ENCODE results near the gene PIEZO2.

The PIEZO2 gene

DNA sequence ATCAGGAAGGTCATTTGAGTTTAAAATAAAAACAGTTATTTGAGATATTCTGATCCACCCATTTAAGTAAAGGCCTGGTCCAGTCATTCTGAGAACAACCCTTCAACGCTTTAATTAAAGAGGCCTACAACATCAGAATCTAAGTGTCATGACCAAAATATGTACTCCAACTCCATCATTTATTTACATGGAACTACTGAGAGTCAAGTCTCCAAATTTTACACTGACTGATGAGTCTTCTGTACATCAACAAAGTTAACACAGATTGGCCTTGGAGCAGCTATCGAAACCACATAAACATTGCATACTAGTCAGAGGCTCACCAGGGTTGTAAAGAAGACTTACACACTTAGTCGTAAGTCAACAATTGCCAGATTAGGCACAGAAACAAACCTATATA, 37.1 kb downstream of the PIEZO2 start:
- DNase-seq (ENCODE audit: low read depth) = no peak

DNA sequence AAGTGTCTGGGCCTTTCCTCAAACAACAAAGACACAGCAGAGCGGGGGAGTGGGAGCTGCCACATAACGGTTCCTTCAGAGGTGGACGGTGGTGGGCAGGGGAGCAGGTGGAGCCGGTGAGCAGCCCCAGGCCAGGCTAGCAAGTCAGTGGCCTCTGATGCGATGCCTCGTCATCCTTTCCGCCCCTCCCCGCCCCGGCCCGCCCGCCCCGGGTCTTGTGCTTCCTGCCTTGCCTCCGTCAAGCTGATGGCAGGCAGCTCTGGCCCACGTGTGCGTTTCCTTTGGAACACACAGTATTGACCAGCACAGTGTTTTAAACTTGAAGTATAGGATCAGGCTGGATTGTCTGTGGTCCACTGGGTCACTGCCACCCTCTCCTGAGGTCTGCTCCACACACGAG, 38.9 kb downstream of the PIEZO2 start:
- DNase-seq (ENCODE audit: low read depth) = no peak

DNA sequence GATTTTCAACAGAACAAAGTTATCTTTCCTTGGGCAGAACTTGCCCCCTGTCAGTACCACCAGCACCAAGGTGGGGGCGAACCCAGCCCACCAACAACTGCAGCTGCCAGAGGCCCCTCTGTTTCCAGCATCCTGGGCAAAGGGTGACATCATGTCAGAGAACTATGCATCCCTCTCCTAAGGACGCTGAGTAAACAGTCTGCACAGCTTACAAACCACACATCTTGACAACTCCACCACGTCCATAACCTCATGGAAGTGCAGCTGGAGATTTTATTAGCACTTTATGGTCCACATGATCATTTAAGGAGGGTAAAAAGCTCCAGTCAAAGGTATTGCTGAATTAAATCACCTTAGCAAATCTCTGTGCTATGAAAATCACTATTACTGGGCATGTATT, 40.4 kb downstream of the PIEZO2 start:
- DNase-seq (ENCODE audit: low read depth) = no peak

DNA sequence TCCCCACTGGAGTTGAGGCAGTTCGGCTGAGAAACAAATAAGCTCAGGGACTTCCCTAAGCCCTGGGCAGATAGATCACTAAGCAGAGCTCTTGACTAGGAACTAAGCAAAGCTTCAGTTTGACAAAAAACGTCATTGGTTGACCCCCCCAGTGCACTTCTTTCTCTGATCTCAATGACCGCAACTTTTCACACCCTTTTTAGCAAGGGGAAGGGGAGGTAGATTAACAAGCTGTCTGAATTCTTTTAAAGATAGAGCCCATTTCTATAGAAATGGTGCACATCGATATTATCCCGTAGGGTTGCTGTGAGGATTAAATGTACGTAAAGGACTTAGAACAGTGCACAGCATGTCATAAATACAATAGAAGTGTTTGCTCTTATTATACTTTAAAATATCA, 42.5 kb downstream of the PIEZO2 start:
- DNase-seq (ENCODE audit: low read depth) = no peak

DNA sequence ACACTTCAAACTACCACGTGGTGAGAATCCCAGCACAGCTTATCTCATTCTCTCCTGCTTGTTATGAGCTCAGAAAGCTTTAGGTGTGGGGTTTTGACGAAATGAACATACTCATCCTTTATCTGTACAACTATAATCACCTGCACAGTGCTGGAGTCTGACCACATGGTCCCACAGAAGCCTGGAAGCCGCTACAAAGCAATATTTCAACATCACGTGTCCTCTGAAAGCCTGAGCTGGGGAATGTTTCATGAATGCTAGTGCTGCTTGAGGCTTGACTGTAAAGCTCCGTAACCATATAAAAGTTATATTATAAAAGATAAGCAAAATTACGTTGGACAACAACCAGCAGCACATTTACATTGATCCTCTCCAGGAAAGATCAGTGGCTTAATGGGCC, 43.9 kb downstream of the PIEZO2 start:
- no peak for DNase-seq (ENCODE audit: low read depth)

DNA sequence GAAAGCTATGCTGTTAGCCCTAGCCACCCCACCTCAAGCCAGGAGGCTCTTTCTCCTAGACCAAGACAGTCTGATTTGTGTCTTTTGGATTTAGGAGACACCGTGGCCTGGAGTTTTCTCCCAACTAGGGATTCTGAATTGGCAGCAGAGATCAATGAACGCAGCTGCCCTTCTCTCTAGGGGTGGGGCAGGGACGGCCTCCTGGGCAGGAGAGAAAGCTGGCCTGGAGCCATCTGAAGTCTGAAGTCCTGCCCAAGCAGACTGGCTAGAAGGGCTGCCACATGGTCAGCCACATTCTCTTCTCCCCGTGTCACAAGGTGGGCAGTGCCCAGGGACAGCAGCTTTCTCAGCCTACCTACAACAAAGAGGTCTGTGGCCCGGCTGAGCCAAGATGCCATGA, 45.1 kb downstream of the PIEZO2 start:
- no peak for DNase-seq (ENCODE audit: low read depth)

DNA sequence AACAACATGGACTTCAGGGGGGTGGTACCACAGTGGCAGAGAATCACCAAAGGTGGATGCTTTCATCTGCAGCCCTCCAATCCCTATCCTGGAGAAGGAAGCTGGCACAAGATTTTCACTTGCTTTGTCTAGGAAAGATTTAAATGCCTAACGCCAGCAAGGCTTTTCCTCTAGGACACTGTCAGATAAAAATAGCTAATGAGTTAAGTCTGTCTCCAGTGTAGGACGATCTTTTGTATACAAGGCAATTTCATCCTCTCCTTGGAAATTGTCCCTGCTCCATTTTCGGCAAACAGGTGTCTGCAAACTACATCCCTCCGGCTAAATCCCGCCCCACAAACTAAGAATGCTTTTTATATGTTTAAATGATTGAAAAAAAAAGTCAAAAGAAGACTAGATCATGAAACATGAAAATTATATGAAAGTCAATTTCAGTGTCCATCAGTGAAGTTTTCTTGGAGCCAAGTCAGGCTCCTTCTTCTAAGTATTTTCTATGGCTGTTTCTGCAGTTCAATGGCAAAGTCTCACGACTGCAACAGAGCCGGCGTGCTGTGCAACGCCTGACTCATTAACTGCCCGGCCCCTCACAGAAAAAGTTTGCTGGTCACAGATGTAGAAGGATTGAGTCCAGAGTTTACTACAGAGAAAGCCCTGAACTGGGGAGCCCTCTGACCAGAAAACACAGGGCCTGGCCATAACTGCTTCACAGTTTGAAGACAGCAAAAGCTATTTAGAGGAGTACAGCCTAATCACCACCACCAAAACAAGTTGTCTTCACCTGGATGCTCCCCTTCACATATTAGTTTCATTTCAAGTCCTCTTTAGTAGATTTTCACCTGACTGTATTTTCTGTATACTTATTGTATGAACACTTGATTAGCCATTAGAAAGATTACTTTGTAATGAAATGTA, 52.3 kb downstream of the PIEZO2 start:
- no peak for DNase-seq (ENCODE audit: low read depth)

DNA sequence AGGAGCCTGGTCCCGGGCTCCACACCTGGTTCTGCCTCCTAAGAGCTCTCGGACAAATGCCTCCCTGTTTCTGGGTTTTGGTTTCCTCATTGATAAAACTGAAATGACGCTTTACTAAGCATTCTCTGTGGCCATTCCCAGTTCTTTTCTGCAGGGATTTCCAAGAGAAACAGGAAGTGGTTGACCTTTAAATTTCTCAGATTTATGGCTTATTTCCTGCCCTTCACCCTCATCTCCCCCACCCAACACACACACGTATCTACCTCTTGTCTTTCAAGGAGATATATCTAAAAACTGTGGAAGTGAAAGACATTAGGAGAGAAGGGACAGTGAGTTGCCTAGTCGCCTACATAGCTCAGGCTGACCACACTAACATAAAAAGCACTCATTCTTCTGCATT, 53.0 kb downstream of the PIEZO2 start:
- no peak for DNase-seq (ENCODE audit: low read depth)

DNA sequence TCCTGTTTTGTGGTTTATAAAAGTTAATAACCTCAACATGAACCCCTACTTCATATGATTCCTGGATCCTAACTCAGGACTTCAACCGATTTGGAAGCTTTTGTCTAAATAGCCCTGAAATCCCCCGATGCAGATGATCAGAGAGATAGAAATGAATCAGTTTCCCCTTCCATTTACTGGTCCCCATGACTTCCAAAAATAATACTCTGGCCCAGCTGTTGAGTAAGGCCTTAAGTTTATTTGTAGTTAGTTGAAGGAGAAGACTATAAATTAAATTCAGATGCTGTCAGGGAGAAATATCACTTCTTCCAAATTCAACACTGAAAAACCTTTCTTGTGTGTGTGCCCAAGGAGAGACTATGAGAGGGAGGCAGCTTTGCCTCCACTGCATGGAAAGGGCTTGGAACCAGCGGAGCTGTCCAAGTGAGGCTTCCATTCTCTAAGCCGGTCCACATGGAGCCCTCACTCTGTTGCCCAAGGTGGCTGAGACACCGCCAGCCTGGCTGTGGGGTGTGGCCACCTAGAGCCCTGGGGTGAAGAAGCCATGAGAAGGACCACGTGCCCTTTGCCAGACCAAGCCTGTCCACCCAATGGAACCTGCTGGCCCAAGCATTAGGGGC, 53.6 kb downstream of the PIEZO2 start:
- no peak for DNase-seq (ENCODE audit: low read depth)

DNA sequence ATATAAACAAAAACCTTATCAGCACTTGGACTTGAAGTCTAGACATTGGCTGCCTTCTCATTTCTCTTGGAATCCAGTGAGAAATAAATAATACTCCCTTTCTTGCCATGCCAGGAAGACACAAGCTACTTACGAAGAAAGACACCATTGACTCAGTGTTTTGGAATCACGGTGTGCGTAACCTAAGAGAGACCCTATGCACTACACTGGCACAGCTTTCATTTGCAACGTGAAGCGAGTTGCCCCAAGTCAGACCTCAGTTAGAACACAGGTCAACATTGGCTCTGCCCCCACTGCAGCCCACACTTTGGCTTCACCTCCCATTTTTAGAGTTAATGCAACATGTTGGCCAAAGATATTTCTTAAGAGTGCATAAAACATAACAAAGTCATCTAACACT, 54.2 kb downstream of the PIEZO2 start:
- no peak for DNase-seq (ENCODE audit: low read depth)

DNA sequence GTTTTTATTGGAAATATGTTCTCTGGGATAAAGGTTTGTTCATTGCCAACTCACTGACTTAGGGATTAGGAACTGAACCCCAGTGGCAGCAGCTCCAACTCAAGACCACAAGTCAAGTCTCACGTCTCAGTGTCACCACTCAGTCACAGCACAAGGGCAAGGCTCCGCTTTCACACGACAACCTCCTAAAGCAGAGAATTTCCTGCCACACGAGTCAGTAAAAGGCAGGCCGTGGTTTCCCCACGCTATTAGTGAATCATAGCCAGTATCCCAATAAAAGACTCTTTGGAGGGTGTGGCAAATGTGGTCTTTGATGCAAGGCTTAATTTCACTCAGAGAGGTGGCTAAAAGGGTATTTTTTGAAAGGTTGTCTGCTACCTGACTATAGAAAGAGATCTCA, 57.6 kb downstream of the PIEZO2 start:
- DNase-seq (ENCODE audit: low read depth) = no peak

DNA sequence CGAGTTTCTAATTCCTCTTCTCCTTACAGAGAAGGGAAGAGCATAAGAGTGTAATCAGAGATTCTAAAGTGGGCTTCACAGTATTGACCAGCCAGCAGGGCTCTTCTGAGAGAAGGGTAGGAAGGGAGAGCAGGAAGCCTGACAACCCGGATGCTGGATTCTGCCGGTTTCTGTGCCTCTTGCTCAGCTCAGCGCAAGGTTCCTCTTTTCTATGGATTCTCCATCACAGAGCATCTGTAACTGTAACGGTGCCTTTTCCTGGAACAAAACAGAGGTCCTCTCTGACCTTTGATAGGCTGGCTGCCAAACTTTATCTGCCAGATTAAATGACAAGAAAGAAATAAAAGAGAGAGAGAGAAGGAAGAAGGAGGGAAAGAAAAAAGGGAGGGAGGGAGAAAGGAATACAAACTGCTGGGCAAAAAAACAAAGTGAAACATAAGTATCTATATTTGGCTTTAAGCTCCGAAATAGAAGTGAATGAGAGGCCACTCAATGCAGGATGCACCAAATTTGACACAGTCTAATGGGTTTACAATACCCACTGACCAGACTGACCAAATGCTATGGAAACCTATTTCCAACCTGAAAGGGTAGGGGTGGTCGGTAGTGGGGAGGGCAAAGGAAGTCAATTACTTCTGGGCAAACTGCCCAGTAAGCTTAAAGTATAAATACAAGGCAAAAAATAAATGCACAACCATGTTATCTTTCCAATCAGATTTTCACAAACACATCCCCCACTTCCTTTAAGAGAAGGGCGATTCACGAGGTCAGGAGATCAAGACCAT, 59.2 kb downstream of the PIEZO2 start:
- no peak for DNase-seq (ENCODE audit: low read depth)

DNA sequence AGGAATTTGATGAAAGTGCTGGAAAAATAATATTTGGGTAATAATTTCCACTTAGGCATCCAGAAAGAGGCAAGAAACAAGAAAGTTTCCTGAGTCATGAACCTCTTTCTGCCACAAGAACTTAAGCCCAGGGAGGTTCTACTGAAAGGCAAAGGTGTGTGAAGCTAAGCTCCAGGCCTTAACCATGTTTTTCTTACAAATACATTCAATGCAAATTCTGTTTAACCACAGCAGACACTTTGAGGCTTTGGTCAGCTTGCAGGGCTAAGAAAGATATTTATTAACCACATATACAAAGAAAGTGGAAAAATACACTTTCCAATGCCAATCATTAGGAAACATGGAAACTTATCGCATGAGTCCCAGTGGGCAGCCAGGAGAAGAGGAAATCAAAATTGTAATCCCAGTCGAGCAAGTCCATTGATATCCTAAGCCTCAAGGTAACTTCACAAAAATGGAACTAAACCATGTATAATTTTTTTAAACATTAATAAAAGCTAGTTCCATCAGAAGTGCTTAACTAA, 68.3 kb downstream of the PIEZO2 start:
- no peak for DNase-seq (ENCODE audit: low read depth)

DNA sequence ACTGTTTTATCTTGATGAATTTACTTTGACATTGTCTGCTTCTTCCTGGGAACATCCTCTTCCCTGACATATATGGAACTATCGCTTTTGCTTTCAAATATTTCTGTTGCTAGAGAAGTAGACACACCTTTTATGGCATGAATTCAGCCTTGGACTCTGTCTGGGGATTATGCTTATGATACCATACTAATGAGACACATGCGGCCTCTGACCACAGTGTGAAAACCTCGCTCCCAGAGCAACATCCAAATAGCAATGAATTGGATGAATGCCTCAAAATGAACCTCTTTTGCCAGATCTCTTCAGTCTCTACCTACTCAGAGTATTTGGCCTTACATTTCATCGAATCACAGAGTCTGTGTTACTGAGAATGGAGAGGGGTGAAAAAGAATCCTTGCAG, 70.9 kb downstream of the PIEZO2 start:
- DNase-seq (ENCODE audit: low read depth) = no peak

DNA sequence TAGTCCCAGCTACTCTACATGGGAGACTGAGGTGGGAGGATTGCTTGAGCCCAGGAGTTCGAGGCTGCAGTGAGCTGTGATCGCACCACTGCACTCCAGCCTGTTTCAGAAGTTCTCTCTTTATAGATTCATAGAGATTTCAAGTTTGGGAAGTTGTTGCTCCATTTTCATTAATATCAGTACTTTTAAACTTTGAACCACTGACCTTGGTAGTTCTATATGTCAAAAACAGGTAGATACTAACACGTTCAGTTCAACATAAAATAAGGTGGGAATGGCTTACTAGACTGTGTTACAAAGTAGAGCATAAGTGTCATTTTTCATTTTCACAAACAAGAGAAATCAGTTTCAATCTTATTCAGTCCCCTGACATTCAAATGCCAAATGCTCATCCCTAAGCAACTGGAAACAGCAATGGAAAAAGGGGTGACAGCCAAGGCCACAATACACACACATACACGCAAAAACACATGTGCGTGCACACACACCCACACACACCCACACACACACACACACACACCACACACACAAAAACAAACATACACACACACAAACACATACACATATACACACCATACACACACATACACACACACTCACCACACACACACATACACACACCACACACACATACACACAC, 71.7 kb downstream of the PIEZO2 start:
- DNase-seq (ENCODE audit: low read depth) = no peak

DNA sequence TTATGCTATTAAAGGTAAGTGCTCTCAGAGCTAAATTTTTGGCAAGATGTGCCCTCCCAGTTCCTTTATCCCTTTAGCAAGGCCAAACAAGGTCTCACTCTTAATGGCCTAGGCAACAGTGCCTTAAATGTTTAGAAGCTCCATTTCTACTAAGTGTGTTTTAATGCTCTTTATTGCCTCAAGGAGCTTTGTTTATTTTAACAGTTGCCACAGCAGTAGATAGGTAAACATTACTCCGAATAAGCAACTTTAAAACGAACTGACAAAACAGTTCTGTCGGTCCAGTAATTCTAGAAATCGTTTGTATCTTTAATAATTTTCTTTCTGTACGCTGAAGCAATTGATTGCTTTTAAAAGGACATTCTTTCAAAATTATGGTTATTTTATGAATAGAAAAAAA, 74.5 kb downstream of the PIEZO2 start:
- DNase-seq (ENCODE audit: low read depth) = no peak

DNA sequence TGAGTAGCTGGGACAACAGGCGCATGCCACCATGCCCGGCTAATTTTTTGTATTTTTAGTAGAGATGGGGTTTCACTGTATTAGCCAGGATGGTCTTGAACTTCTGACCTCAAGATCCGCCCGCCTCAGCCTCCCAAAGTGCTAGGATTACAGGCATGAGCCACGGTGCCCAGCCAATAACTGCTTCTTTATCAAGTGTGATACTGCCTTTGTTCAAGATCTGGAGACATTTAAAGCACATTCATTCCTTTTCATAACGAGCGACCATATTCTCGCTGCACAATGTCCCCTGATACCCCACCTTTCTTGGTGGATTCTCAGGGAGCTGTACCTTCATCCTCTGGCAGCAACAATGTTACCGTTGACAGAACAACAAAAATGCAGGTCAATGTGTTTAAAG, 75.4 kb downstream of the PIEZO2 start:
- DNase-seq (ENCODE audit: low read depth) = no peak

DNA sequence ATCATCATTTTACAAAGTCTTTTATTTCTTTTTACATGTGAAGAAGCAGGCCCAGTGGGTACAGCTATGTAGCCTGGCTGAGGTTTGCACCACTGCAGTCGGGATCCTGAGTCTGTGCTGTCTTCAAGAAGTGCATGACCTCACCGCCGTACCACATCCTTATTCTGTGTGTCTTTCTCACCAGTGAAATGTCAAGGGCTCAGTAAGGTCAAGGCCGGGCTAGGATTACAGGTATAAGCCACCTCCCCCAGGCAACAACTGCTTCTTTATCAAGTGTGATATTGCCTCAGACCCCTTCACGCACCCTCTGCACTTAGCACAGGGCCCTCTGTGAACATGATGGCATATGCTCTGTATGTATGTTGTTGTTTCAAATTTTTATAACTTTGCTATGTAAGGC, 76.7 kb downstream of the PIEZO2 start:
- no peak for DNase-seq (ENCODE audit: low read depth)

DNA sequence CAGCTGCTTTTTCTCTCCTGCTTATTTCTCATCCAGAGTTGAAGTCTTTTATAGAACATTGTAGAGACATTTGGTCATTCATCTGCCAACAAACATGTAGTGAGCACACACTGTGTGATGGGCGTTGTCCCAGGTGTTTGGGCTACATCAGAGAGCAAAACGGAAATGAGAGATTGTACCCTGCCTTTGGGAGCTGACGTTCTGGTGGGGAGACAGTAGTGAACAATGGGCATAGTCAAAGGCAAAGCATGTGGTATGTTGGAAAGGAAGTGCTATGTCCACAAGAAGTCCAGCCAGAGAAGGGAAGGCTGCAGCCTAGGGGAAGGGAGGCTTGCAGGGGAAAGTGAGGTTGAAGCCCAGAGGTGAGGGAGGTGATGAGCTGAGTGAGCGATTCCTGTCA, 78.1 kb downstream of the PIEZO2 start:
- DNase-seq (ENCODE audit: low read depth) = no peak

DNA sequence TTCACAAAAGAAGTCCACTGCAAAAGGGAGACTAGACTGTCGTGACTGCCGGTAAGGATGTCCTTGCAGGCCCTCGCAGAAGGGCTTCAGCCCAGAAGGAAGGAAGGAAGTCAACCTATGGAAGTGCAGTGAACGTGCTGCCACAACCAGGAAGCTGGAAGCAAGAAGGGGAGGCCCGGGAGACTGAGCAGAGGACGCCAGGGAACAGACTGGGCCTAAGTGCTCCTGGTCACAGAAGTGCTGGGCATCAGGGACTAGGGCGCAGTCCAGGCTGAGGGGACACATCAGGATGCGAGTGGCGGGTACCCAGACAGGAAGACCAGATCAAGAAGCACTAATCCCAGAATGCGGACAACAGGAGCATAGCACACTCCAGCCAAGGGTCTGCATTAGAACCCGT, 78.8 kb downstream of the PIEZO2 start:
- DNase-seq (ENCODE audit: low read depth) = no peak

DNA sequence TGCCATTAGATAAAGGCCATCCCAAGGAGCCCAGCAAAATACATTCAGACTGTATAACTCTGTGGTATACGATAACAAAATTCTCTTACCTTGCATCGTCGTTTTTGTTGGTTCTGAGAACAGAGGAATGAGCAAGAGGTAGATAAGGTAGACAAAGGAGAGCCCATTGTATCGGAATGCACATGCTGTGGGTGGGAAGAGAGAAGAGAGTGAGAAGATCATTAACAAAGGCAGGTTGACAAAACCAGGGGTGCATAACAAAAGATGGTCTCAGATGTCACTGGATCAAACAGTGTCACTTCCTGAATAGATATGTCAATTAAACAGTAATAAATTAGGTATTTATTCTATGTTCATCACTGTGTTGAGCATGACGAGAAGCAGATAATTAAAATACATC, 83.3 kb downstream of the PIEZO2 start:
- no peak for DNase-seq (ENCODE audit: low read depth)

DNA sequence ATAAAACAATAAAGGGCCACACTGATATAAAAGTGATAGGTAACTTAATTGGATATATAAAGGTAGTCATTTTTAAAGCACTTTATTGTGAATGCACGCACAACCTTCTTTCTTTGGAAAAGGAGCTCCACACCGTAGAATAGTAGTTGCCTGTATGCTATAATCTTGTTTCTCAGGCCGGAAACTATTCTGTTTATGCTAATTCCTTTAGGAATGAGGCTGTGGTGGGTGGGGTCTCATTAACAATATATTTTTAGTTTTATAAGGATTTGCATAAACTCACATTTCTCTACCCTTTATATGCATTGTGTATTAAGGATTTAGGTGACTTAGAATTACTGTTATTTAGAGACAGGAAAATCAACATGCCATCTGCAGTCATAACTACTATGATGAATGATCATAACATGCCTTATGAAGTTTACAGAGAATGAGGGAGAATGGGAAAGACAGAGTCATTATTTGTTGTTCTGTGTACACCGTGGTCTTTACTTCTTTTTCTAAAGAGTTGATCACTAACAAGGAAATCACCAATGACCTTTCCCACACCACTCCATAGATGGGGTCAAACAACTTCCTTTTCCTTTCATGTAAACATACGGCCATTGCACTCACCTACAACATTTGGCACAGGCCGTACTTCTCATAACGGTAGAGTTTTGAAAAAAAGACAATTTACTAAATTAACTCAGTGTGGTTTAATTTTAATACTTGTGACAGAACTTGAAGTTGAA, 84.5 kb downstream of the PIEZO2 start:
- no peak for DNase-seq (ENCODE audit: low read depth)

Data from stimulated activated CD8-positive, alpha-beta memory T cell treated with anti-CD3 and anti-CD28 coated beads, Interleukin-12 subunit alpha, Interleukin-12 subunit beta, amount 100 ng/mL, for 4 hours (primary cell).